Inferior parietal cortex (tissue), 1 donor: Measurements from ENCODE around the gene PROCA1.
"Not testable (repeated sequence)": the region's sequence is repeated elsewhere in the genome, so short reads cannot be mapped to it uniquely, and the experiment has no call there.

Source experiments
- DNase-seq: peaks from one replicate; pipeline ENCODE4 v3.0.0-alpha.2; 2016; ENCODE audit errors: extremely low spot score

PROCA1 gene

GRCh38 chr17:28744104-28744971, 32.6 kb upstream of the PROCA1 start:
- DNase-seq, result peak; percentile 47

- DNase-seq, result peak; percentile 72
Observed at GRCh38 chr17:28743243-28744103, 31.8 kb upstream of the PROCA1 start, which contains the start of gene TRAF4. TRAF4 (plus strand) TSS chr17:28744011; CDS start chr17:28744113, 102 bp downstream.

- DNase-seq, result peak; percentile 45
Observed at GRCh38 chr17:28741358-28742349, 30.0 kb upstream of the PROCA1 start.

GRCh38 chr17:28740406-28741357, 29.0 kb upstream of the PROCA1 start:
- DNase-seq, result no peak

- no peak for DNase-seq
Observed at GRCh38 chr17:28738680-28739384, 27.1 kb upstream of the PROCA1 start.

GRCh38 chr17:28737770-28738679, 26.3 kb upstream of the PROCA1 start:
- no peak for DNase-seq

- DNase-seq, result no peak
Observed at GRCh38 chr17:28737316-28737715, 25.6 kb upstream of the PROCA1 start.

- DNase-seq, result not testable (repeated sequence)
Observed at GRCh38 chr17:28735913-28736769, 24.5 kb upstream of the PROCA1 start.

GRCh38 chr17:28735242-28735722, 23.6 kb upstream of the PROCA1 start:
- no peak for DNase-seq

GRCh38 chr17:28734712-28735241, 23.1 kb upstream of the PROCA1 start:
- no peak for DNase-seq

- no peak for DNase-seq
Observed at GRCh38 chr17:28733346-28733745, 21.7 kb upstream of the PROCA1 start.

- DNase-seq, result no peak
Observed at GRCh38 chr17:28729950-28730330, 18.3 kb upstream of the PROCA1 start.

- DNase-seq, result peak; percentile 92
Observed at GRCh38 chr17:28728364-28729200, 16.9 kb upstream of the PROCA1 start, which contains the start of gene NEK8. NEK8 (plus strand) TSS chr17:28728788; CDS start chr17:28728814, 26 bp downstream.

- DNase-seq, result peak; percentile 95
Observed at GRCh38 chr17:28726627-28727491, 15.2 kb upstream of the PROCA1 start.

- peak; percentile 44 for DNase-seq
Observed at GRCh38 chr17:28726226-28726626, 14.5 kb upstream of the PROCA1 start, which contains the start of gene TLCD1. TLCD1 (minus strand) TSS chr17:28726233; CDS start chr17:28726097, 136 bp downstream.
